NCI-H128 (cell line): ENCODE results near the gene GPI.
A peak's percentile ranks its signal among the peaks of the same experiment; 100 is the strongest.

ENCODE experiments used
- DNase-seq: peaks from one replicate; lab custom pipeline; 2025; ENCODE audit not compliant: unreplicated experiment; lab: John Stamatoyannopoulos, UW

GPI gene

DNA sequence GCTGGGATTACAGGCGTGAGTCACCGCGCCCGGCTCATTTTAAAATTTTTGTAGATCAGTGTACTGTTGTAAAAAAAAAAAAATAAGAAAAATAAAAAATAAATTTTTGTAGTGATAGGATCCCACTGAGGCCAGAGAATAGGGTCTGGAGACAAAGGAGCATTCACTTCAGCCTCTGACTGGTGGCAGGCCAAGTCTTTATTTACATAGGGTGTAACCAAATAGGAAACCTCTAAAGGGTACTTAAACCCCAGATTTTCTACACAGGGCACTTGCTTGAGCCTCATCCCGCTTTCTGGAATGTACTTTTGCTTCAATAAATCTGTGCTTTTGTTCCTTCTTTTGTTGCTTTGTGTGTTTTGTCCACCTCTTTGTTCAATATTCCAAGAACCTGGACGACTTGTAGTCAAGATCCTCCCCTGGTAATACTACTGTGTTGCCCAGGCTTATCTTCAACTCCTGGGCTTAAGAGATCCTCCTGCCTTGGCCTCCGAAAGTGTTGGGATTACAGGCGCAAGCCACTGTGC is 37.1 kb downstream of the GPI start:
- no peak for DNase-seq

DNA sequence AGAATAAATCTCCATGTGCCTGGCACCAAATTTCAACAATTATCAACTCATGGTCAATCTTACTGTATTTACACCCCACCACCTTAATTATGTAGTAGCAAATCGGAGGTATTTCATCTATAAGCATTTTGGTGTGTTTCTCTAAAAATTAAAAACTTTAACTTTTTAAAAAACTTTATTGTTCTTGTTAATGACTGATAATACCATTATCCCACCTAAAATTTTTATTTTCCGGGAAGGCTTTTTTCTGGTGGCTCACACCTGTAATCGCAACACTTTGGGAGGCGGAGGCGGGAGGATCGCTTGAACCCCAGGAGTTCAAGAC is 38.8 kb downstream of the GPI start:
- no peak for DNase-seq

DNA sequence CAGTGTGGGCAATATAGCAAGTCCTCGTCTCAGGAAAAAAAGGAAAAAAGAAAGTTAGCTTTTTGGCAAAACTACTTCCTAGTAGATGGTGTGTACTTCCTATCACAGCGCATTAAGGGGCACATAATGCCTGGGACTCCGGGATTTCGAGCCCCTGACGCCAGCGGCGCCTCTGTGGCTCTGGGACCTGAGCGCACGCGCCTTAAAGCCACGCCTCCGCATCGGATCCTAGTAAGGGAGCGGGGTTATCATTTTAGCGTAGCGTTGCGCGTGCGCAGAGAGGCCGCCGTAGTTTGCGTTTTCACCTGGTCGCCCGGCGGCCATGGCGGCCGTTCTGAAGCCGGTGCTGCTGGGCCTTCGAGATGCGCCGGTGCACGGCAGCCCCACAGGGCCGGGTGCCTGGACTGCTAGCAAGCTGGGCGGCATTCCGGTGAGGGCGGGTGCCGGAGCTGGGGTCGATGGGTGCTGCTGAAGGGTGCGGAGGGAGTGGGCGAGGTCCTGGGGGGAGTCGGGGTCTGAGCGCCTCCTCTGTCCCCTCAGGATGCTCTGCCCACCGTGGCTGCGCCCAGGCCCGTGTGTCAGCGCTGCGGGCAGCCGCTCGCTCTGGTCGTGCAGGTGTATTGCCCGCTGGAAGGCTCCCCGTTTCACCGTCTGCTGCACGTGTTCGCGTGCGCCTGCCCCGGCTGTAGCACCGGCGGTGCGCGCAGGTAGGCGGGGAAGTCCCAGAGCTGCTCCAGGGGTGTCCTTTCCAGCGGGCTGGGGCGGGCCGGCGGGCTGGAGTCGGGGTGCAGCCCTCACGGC is 39.3 kb downstream of the GPI start, which contains the start of gene PDCD2L:
Gene PDCD2L (plus strand): TSS at position 291 of the 801 bp plus-strand sequence. CDS start 32 bp downstream, at position 323.
- DNase-seq, result peak; percentile 85

- DNase-seq, result no peak
Observed at GRCh38 chr19:34405892-34406660, 41.1 kb downstream of the GPI start.

DNA sequence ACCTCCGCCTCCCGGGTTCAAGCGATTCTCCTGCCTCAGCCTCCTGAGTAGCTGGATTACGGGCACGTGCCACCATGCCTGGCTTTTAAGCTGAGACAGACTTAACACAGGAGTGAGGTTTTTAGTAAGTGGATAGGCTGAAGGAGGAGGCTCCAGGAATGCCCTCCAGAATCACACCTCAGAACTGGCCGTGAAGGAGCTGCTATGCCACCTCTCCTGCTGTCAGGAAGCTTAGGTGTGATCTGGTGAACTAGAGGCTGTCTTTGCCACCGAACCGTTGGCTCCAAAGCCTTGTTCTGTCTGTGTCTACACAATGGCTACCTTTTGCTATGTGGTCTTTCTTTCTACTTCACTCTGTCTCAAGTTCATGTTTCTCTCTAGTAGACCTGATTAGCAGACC is 43.4 kb downstream of the GPI start:
- DNase-seq, result no peak

DNA sequence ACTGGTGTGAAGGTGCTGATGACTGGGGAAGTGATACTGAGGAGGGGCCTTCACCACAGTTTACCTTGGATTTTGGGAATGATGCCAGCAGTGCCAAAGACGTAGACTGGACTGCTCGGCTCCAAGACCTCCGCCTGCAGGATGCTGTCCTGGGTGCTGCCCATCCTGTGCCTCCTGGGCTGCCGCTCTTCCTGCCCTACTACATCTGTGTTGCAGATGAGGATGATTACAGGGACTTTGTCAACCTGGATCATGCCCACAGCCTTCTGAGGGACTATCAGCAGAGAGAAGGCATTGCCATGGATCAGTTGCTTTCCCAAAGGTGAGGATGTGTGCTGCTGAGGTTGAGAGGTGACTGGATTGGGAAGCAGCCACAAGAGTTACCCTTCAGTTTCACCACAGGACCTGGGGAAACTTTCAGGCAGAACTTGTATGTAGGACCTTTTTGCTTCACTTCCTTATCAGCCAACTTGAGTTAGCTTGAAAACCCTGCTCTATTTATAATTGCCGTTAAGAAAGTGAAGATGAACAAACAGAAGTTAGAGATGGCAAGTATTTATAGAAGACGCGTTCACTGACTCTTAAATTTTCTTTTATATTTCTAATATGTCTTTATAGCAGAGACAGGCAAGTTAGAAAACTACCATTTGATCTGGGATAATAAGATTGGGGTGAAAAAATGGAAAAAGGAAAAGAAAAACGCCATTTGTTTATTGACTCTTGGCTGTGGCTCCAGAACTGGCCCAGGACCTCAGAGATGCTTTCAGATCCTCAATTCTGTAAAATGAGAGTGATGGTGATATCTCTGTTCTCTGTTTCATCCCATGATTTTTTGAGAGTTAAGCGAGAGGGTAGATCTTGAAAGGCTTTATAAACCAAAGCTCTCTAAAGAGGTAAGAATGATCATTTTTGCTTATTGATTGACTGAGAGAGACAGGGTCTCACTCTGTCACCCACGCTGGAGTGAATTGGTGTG is 44.5 kb downstream of the GPI start:
- DNase-seq, result no peak

DNA sequence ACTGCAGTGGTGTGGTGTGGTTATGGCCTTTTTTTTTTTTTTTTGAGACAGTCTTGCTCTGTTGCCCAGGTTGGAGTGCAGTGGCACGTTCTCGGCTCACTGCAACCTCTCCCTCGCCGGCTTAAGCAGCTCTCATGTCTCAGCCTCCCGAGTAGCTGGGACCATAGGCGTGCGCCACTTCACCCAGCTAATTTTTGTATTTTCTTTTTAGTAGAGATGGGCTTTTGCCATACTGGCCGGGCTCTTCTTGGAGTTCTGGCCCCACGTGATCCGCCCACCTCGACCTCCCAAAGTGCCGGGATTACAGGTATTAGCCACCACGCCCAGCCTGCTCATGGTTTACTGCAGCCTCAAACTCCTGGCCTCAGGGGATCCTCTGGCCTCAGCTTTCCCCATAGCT is 46.2 kb downstream of the GPI start:
- DNase-seq, result no peak

DNA sequence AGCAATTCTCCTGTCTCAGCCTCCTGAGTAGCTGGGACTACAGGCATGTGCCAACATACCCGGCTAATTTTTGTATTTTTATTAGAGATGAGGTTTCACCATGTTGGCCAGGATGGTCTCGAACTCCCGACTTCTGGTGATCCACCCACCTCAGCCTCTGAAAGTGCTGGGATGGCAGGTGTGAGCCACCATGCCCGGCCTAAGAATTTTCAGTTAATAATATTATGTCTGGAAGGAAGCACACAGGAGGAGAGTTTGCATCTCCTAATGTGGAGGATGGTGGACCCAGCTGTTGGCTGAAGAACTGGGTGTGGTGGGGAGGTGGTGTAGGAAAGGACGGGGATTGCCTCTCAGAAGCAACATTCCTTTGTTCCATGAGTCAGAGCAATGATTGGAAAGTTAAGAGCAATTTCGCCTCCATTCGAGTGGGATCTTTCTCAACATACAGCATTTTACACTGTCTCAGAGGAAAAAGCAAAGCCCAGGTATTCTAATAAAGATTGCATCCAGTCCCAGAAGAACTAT is 51.1 kb downstream of the GPI start:
- no peak for DNase-seq

GRCh38 chr19:34418300-34418699 is 53.3 kb downstream of the GPI start:
- DNase-seq, result no peak

DNA sequence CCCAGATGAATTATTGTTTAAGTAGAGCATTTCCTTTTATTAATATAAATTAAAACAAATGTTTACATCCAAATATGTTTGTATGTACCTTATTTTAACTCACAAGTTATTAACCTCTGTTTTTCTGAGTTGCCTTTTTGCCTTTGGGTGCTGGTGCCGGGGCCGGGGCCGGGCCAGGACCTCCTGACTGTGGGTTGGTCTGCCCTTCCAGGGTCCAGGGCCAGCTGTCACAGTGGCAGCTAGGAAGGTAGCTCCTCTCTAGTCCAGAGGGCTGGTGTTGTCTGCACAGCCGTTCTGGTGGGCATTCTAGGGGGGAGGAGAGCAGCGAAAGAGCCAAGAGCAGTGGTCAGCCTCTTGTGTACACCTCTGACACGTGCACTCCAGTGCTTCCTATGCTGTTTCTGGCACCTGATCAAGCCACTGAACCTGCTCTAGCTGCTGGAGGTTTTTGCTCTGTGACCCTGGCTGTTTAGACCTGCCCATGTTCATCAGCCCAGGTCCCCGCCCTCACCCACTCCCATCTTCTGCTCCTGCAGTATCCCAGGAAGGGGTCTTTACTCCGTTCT is 61.2 kb downstream of the GPI start:
- DNase-seq, result no peak

DNA sequence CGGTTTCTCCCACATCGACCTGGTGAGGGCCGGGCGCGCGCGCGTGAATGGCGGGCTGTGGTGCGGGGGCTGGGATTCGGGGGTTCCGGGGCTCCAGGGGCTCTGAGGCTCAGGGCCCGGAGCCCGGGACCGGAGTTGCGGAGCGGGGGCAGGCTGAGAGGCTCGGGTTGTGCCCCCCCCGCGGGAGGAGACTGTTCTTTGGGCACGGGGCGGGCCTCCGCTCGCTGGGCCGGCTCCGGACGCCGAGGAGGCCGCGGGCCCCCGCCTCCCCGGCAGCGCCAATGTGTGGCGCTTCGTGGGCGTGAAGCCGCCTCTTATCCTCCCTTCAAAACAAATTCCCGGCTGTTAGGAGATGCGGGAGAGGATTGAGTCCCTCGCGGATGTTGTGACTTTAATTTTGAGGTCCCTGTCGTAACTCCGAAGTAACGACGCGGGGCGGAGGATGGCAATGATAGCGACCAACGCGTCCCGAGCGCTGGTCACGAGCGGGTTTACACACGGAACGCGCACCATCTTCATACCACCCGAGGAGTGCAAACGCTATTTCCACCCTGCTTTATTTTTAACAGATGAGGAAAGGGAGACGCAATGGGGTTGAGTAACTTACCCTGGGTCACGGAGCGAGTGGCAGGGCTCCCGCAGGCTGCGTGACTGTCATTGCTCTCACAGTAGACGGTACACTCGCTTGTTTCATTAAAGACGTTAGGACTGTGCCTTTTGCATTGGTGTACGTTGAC is 63.7 kb downstream of the GPI start:
- DNase-seq, result no peak

DNA sequence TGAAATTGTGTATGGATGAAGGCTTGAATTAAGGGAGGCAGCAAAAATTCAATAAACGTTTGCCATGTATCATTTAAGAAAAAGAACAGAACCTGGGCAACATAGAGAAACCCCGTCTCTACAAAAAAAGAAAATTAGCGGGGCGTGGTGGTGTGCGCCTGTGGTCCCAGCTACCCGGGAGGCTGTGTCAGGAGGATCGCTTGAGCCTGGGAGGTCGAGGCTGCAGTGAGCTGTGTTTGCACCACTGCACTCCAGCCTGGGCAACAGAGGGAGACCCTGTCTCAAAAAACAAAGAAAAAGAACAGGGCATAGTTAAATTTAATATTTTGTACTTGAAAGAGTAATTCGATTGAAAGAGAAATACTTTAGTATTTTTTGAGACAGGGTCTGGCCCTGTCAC is 64.6 kb downstream of the GPI start:
- DNase-seq, result no peak

DNA sequence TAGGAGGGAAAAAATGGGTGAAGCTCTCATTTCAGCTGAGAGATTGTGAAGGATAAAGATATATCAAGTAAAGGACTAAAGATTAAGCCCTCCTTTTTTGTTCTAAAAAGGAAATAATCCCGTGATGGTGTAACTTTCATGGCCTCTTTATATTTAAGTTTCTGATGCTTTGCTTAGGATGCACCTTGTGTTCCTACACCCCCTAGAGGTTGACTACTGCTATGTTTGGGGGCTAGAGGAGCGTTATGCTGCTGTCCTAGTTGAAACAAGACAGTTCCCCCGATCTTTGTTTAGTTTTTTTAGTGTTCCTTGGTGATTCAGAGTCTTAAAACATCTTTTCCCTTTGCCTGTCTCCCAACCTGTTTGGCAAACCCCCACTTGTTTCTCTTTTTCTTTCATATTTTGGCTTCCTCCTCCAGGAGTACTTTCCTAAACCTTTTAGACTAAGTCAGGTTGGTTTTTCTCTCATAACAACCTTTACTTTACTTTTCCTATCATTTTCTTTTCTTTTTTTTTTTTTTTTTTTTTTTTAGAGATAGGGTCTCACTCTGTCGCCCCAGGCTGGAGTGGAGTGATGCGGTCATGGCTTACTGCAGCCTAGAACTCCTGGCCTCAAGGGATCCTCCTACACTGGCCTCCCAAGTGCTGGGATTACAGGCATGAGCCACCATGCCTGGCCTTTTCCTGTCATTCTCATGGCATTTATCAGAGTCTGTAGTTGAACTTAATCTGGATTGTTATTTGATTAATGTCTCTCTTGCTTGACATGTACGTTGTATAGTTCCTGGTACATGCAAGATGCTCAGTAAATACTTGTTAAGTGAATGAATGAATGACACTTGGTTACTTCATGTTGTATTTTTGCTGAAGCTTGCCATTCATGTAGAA is 66.0 kb downstream of the GPI start:
- no peak for DNase-seq

DNA sequence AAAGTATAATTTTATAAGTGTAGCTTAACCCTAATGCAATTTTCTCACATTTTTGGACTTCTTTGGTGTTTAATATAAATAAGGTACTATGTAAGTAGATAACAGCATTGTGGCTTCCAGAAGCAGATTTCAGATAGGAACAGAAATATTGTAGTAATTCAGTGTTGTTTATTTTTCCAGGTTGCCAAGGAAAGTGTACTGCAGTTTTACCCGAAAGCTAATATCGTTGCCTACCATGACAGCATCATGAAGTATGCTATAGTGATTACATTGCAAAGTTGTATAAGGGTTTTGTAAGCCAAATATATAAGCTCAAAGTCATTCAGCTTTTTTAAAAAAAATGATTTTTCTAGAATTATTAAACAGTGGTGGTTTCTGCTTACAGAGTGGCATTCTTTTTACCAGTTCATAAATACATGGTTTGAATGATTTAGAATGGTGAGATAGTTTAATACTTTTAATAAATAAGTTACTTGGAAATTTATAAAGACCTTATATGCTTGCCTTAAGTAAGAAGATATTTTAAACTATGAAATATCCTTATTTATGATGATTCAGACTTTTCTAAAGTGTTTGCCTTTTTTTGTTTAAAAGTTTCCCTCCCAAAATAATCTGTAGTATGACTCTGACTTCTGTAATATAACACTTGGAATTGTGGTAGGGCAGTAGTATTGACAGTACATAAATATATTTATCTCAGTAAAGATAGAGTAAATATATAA is 66.8 kb downstream of the GPI start:
- DNase-seq, result no peak

DNA sequence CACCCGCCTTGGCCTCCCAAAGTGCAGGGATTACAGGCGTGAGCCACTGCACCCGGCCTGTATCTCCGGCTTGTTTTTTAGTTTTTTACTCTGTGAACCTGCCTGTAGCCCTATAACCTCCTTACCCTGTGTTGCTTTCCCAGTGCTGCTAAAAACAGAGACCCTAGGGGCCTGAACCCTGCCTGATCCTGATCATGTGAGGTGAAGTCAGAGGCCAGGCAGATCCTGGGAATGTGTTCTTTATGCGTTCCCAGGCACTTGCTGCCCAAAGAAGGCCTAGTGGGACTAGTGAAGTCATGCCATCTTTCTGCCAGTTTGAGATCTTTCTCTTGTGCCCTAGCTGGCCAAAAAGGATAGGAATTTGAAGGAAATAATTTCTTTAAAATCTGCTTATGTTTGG is 67.8 kb downstream of the GPI start:
- no peak for DNase-seq

DNA sequence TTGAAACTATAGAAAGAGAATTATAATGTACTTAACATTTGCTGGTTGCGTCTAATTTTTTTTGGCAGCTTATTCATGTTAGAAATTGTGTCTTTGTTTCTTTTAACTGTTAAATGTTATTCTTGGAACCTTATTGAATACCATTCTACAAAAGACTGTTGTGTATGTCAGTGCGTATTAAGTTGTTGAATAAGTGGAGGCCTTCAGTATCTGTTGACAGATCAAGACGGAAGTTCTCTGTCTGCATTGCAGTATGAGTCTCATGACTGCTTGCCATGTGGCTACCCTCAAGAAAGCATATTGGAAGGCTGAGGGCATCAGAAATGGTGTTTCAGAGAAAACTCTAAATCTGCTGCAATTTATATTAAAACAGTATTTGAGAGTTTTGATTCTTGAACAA is 71.7 kb downstream of the GPI start:
- no peak for DNase-seq

DNA sequence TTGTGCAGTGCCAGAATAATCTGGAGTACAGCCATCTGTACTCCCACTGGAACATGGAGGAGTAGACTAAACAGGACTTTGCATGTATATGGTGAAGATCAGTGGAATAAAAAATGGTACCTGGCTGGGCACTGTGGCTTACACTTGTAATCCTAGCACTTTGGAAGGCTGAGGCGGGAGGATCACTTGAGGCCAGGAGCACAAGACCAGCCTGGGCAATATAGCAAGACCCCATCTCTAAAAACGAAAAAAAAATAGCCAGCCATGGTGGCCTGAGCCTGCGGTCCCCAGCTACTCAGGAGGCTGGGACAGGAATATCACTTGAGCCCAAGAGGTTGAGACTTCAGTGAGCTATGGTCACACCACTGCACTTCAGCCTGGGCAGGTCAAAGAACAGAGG is 83.2 kb downstream of the GPI start:
- no peak for DNase-seq
